Muscle of arm (tissue), 12 donors: ENCODE measurements around the gene AIFM2. TPM values are rescaled to one million over a fixed set of nuclear protein-coding genes. Genes with fewer than 3 reads are reported as not detected.
"Not testable (repeated sequence)": the region's sequence is repeated elsewhere in the genome, so short reads cannot be mapped to it uniquely, and the experiment has no call there.

Experiments used
- DNase-seq: peaks from one replicate; pipeline ENCODE4 v3.0.0-alpha.2; 2013
- polyA plus RNA-seq, 12 donors: library from polyadenylated mRNA; unstranded; fragments of 120-200 nt; gene quantifications; one replicate each; pipeline ENCODE4 v1.2.1, GENCODE V29; 2013; ENCODE audit not compliant: insufficient read length in 12 of 12

The AIFM2 gene
- polyA plus RNA-seq, 12 donors: 1.7 to 3.5 (median 2.1) TPM; not detected in 2

- DNase-seq: no peak
Measured at GRCh38 chr10:70093335-70093944, 39.2 kb downstream of the AIFM2 start.

- no peak for DNase-seq
Measured at GRCh38 chr10:70092389-70092718, 40.3 kb downstream of the AIFM2 start.

GRCh38 chr10:70090951-70091350 is 41.7 kb downstream of the AIFM2 start:
- DNase-seq: no peak

GRCh38 chr10:70090013-70090412 is 42.6 kb downstream of the AIFM2 start:
- DNase-seq: no peak

- no peak for DNase-seq
Measured at GRCh38 chr10:70088308-70088698, 44.3 kb downstream of the AIFM2 start.

- DNase-seq: no peak
Measured at GRCh38 chr10:70087616-70088307, 44.9 kb downstream of the AIFM2 start.

GRCh38 chr10:70085975-70086613 is 46.5 kb downstream of the AIFM2 start:
- no peak for DNase-seq

GRCh38 chr10:70084189-70084588 is 48.4 kb downstream of the AIFM2 start:
- DNase-seq: no peak

GRCh38 chr10:70080789-70081188 is 51.8 kb downstream of the AIFM2 start:
- not testable (repeated sequence) for DNase-seq

GRCh38 chr10:70078937-70079336 is 53.7 kb downstream of the AIFM2 start:
- no peak for DNase-seq

GRCh38 chr10:70078329-70078728 is 54.3 kb downstream of the AIFM2 start:
- DNase-seq: no peak

GRCh38 chr10:70074971-70075370 is 57.7 kb downstream of the AIFM2 start:
- DNase-seq: no peak

GRCh38 chr10:70074165-70074564 is 58.5 kb downstream of the AIFM2 start:
- no peak for DNase-seq

GRCh38 chr10:70070834-70071233 is 61.8 kb downstream of the AIFM2 start:
- no peak for DNase-seq

- no peak for DNase-seq
Measured at GRCh38 chr10:70069346-70069745, 63.3 kb downstream of the AIFM2 start.

- no peak for DNase-seq
Measured at GRCh38 chr10:70068925-70069324, 63.7 kb downstream of the AIFM2 start.

GRCh38 chr10:70067586-70067985 is 65.0 kb downstream of the AIFM2 start:
- DNase-seq: no peak

- no peak for DNase-seq
Measured at GRCh38 chr10:70066190-70066589, 66.4 kb downstream of the AIFM2 start.

GRCh38 chr10:70064486-70064885 is 68.1 kb downstream of the AIFM2 start:
- DNase-seq: no peak

GRCh38 chr10:70063418-70064098 is 69.1 kb downstream of the AIFM2 start:
- no peak for DNase-seq
